CD4-positive, alpha-beta T cell (primary cell): ENCODE results near the gene ORAI2. TPM values are rescaled to one million over a fixed set of nuclear protein-coding genes. Genes with fewer than 3 reads are reported as not detected.
"Not testable (repeated sequence)": the region's sequence is repeated elsewhere in the genome, so short reads cannot be mapped to it uniquely, and the experiment has no call there.

Experiments
- ATAC-seq: fragments of 200-7000 bp; cut with Tn5 transposase; one replicate; pipeline ENCODE4 v1.10.0; 2022; ENCODE audit warnings: mild to moderate bottlenecking; ENCODE audit not compliant: poor library complexity
- CTCF ChIA-PET: fragments of 350-600 bp; sonication (Branson Sonifier 250); formaldehyde crosslinking; loops from one replicate; lab custom pipeline; 2021; ENCODE audit warnings: antibody characterized with exemption, inconsistent platforms; lab: Charles Lee
- POLR2A ChIA-PET: fragments of 350-600 bp; sonication (Branson Sonifier 250); formaldehyde crosslinking; loops from one replicate; lab custom pipeline; 2021; ENCODE audit warnings: antibody characterized with exemption, inconsistent platforms; lab: Charles Lee
- DNase-seq, 14 experiments: peaks; one replicate each; pipeline ENCODE4 v3.0.0-alpha.2; 2013 to 2020; ENCODE audit warnings: mixed read lengths in 2 of 14
- H3K27ac ChIP-seq, 2 donors: one replicate each; pipeline versions ENCODE4 v1.5.1 to v1.7.0; 2013; ENCODE audit warnings: low read length in 2 of 2, low read depth in 1 of 2, mild to moderate bottlenecking in 1 of 2
- H3K27me3 ChIP-seq, 2 experiments: 1 replicate in 1 of 2; 2 replicates in 1 of 2; pipeline versions ENCODE4 v1.6.1 to v1.7.0; 2013; ENCODE audit warnings: low read length in 2 of 2, control low read depth in 1 of 2, mild to moderate bottlenecking in 1 of 2, moderate library complexity in 1 of 2; ENCODE audit not compliant: insufficient read depth in 2 of 2, control insufficient read depth in 1 of 2
- H3K36me3 ChIP-seq: one replicate; pipeline ENCODE4 v1.6.1; 2013; ENCODE audit warnings: low read length, control low read depth; ENCODE audit not compliant: insufficient read depth
- H3K4me1 ChIP-seq: one replicate; pipeline ENCODE4 v1.6.1; 2013; ENCODE audit warnings: low read length, control low read depth; ENCODE audit not compliant: insufficient read depth
- H3K4me3 ChIP-seq: one replicate; pipeline ENCODE4 v1.5.1; 2013; ENCODE audit warnings: mild to moderate bottlenecking, low read length, moderate library complexity
- H3K9me3 ChIP-seq, 2 experiments: 1 replicate in 1 of 2; 2 replicates in 1 of 2; pipeline versions ENCODE4 v1.6.1 to v1.7.0; 2013; ENCODE audit warnings: low read length in 2 of 2, mild to moderate bottlenecking in 2 of 2, control low read depth in 1 of 2, moderate library complexity in 1 of 2; ENCODE audit not compliant: control insufficient read depth in 1 of 2, insufficient read depth in 1 of 2
- H3K27ac Mint-ChIP-seq: one replicate; pipeline ENCODE4 v1.8.0; 2020; ENCODE audit warnings: mixed read lengths
- H3K27me3 Mint-ChIP-seq: one replicate; pipeline ENCODE4 v1.8.0; 2021; ENCODE audit warnings: mixed read lengths
- H3K36me3 Mint-ChIP-seq: one replicate; pipeline ENCODE4 v1.8.0; 2021; ENCODE audit warnings: low read depth, mixed read lengths
- H3K4me1 Mint-ChIP-seq: one replicate; pipeline ENCODE4 v1.8.0; 2021; ENCODE audit warnings: low read depth, mixed read lengths
- H3K4me3 Mint-ChIP-seq: one replicate; pipeline ENCODE4 v1.8.0; 2020; ENCODE audit warnings: mild to moderate bottlenecking, mixed read lengths
- H3K9me3 Mint-ChIP-seq: one replicate; pipeline ENCODE4 v1.8.0; 2020; ENCODE audit warnings: mixed read lengths
- intact Hi-C, 2 experiments: fragments of 100-400 bp; cut with DNase I in 1 of 2; cut with micrococcal nuclease in 1 of 2; formaldehyde crosslinking; loops; one replicate each; pipeline versions ENCODE4 v1.15.1 to v1.9.0; 2023 to 2025; cut with DNase I, micrococcal nuclease
- total RNA-seq, 174 experiments: library from RNA in 2 of 174; stranded (reverse) in 2 of 174; gene quantifications; one replicate each; pipeline ENCODE4 v1.2.3 and lab custom pipeline; 2021 to 2026

ORAI2 gene
- total RNA-seq, 2 experiments from 2014 or later, result 12.3 to 16.5 TPM

DNA sequence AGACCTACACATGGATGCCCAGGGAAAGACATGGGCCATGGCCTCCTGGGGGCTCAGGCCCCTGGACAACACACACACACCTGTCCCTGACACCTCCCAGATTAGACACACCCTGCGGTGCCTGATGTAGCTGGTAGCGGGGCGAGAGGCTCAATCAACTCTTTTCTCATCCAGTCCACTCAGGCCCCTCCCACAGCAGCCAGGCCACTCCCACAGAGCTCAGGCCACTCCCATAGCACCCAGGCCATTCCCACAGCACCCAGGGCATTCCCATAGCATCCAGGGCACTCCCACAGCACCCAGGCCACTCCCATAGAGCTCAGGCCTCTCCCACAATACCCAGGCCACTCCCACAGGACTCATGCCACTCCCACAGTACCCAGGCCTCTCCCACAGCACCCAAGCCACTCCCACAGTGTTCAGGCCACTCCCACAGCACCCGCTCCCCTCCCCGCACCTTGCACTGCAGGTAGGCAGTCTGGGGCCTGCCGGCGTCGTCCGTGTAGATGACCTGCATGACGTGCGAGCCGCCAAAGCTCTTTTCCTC, 57.2 kb downstream of the ORAI2 start:
- POLR2A ChIA-PET, CTCF ChIA-PET: not testable (repeated sequence)
- ATAC-seq, result peak; percentile 51

DNA sequence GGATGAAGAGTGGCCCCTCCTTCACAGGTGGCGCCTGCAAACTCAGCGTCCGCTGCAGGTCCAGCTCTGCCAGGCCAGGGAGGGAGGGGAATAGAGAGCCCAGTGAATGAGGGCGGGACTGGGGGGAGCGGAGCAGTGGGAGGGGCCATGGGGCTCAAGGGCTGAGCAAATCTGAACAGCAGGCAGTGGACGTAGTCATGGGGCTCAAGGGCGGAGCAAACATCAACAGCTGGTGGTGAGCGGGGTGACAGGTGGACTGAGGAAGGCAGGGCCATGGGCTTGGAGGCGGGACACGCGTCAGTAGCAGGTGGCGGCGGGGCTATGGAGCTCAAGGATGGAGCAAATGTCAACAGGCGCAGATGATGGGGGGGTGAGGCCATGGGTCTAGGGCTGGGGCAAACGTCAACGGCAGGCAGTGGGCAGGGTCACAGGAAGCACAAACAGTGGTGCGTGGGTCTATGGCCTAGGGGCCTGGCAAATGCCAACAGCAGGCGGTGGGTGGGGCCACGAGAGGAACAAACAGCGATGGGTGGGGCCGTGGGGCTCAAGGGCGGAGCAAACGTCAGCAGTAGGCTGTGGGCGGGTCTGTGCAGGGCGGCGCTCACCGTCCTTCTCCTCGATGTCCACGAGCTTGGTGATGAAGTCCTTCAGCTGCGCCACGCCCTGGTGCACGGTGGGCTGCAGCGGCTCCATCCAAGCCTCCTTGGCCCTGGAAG, 60.0 kb downstream of the ORAI2 start:
- H3K9me3 ChIP-seq, H3K36me3 Mint-ChIP-seq, H3K4me1 Mint-ChIP-seq, H3K27ac ChIP-seq, H3K27me3 Mint-ChIP-seq, H3K4me3 ChIP-seq, CTCF ChIA-PET, H3K36me3 ChIP-seq, H3K27ac Mint-ChIP-seq, H3K4me1 ChIP-seq, POLR2A ChIA-PET, intact Hi-C loops, H3K9me3 Mint-ChIP-seq, H3K27me3 ChIP-seq: not testable (repeated sequence)
- peak; percentile 55 for ATAC-seq
- H3K4me3 Mint-ChIP-seq, result peak overlapping the region; percentile 73
- DNase-seq, result peak in 2 of 14 experiments; percentile 18 to 66

More for the DNA sequence above, 57.2 kb downstream of the ORAI2 start:
- H3K27ac Mint-ChIP-seq, H3K27me3 Mint-ChIP-seq, H3K9me3 Mint-ChIP-seq, H3K36me3 ChIP-seq, H3K4me3 ChIP-seq, H3K27me3 ChIP-seq, H3K27ac ChIP-seq, H3K4me1 Mint-ChIP-seq, intact Hi-C loops, H3K9me3 ChIP-seq, H3K36me3 Mint-ChIP-seq, H3K4me3 Mint-ChIP-seq, H3K4me1 ChIP-seq: not testable (repeated sequence)
- DNase-seq, result peak in 8 of 14 experiments; percentile 20 to 62 (median 40)

DNA sequence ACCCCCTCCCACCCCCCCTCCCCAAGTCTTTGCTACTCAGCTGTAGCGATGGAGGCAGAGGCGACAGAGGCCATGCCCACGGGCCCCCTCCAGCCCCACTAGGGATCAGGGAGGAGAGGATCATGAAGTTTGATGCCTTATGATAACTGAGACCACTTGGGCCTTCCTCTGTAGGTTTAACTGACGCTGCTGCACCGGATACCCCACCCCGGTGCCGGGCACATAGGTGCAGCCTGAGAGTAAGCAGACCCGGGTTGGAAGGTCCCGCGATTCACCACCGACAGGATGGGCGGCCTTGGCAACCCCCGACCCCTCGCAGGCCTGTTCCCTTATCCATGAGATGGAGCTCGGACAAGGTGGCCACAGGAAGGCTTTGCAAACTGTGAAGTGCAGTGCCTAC, 60.7 kb downstream of the ORAI2 start:
- peak overlapping the region; percentile 41 for H3K4me3 ChIP-seq
- H3K27ac ChIP-seq, H3K36me3 ChIP-seq, H3K4me1 ChIP-seq, H3K27me3 ChIP-seq, H3K27ac Mint-ChIP-seq, H3K27me3 Mint-ChIP-seq, H3K4me3 Mint-ChIP-seq, H3K9me3 Mint-ChIP-seq, intact Hi-C loops, CTCF ChIA-PET, H3K4me1 Mint-ChIP-seq, H3K36me3 Mint-ChIP-seq, POLR2A ChIA-PET, H3K9me3 ChIP-seq: not testable (repeated sequence)
- DNase-seq (peak in 1 of 14 experiments; percentile 71), ATAC-seq (peak; percentile 6)

DNA sequence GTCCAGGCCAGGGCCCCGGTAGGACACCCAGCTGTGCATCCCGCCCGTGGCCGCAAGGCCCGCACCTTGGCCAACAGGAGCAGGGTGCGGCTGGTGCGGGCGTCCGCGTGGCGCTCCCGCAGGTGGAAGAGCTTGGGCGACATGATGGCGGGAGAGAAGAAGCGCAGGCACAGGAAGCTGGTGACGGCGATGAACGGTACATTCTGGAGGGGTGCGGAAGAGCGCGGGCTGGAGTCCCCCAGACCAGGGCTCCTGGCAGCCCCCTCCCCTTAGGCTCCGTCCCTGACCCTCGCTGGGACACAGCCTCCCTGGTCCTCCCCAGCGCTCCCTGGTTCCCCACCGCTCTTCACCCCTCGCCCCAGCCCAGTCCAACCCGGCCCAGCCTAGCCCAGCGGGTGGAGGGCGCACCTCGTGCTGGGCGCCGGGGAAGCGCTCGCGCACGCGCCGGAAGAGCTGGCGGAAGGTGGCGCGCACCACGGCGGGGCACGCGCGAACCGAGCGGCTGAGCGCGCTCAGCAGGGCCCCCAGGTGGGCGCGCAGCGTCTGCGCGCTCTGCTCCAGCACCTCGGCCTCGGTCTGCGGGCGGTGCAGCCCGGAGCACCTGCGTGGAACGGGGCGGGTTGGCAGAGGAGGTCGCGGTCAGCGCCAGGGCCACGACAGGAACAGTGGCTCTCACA, 61.2 kb downstream of the ORAI2 start:
- intact Hi-C loops, H3K4me3 Mint-ChIP-seq: not testable (repeated sequence)
- ATAC-seq, result peak; percentile 70

DNA sequence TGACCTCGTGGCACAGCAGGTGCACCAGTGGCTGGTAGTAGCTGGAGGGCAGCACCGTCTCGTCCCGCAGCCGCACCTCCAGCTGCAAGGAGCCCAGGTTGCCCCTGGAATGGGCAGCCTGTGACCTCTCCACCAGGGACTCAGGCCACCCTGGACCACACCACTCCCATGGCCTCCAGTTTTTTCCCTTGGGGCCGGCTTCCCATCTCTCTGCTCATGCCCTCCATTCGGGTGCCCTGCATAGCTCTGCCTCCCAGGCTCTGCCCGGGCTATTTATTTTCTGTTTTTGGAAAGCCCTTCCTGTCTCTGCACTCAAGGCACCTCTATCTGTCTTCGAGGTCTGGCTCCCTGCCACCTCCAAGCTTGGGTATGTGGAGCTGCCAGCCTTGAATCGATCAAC, 63.5 kb downstream of the ORAI2 start:
- H3K4me1 ChIP-seq, H3K4me1 Mint-ChIP-seq, intact Hi-C loops, H3K27ac ChIP-seq, H3K4me3 ChIP-seq, ATAC-seq, H3K27me3 Mint-ChIP-seq, H3K36me3 Mint-ChIP-seq, H3K9me3 ChIP-seq, H3K4me3 Mint-ChIP-seq, H3K27ac Mint-ChIP-seq, H3K36me3 ChIP-seq, CTCF ChIA-PET, POLR2A ChIA-PET, H3K9me3 Mint-ChIP-seq, H3K27me3 ChIP-seq: not testable (repeated sequence)
- DNase-seq, result peak in 1 of 14 experiments; percentile 0

More for the DNA sequence above, 61.2 kb downstream of the ORAI2 start:
- H3K9me3 ChIP-seq, H3K36me3 Mint-ChIP-seq, H3K27ac Mint-ChIP-seq, DNase-seq, H3K36me3 ChIP-seq, H3K9me3 Mint-ChIP-seq, H3K27ac ChIP-seq, H3K27me3 Mint-ChIP-seq, H3K27me3 ChIP-seq, H3K4me1 ChIP-seq, POLR2A ChIA-PET, H3K4me3 ChIP-seq, H3K4me1 Mint-ChIP-seq, CTCF ChIA-PET: not testable (repeated sequence)

DNA sequence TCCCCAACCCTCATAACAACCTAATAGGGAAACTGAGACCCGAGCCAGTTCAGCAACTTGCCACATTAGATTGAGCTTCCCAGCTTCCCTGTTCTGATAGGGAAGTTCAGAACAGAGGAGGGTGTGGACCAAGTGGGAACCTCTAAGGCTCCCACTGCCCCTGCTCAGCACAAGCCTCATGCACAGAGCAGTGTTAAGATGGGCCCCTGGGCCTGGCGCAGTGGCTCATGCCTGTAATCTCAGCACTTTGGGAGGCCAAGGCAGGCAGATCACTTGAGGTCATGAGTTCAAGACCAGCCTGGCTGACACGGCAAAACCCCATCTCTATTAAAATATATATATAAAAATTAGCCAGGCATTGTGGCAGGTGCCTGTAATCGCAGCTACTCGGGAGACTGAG, 63.9 kb downstream of the ORAI2 start:
- H3K36me3 ChIP-seq, H3K4me1 ChIP-seq, H3K27ac Mint-ChIP-seq, H3K9me3 Mint-ChIP-seq, H3K4me3 Mint-ChIP-seq, H3K4me1 Mint-ChIP-seq, DNase-seq, H3K27me3 Mint-ChIP-seq, POLR2A ChIA-PET, H3K27me3 ChIP-seq, H3K36me3 Mint-ChIP-seq, H3K9me3 ChIP-seq, ATAC-seq, CTCF ChIA-PET, H3K4me3 ChIP-seq, intact Hi-C loops, H3K27ac ChIP-seq: not testable (repeated sequence)

DNA sequence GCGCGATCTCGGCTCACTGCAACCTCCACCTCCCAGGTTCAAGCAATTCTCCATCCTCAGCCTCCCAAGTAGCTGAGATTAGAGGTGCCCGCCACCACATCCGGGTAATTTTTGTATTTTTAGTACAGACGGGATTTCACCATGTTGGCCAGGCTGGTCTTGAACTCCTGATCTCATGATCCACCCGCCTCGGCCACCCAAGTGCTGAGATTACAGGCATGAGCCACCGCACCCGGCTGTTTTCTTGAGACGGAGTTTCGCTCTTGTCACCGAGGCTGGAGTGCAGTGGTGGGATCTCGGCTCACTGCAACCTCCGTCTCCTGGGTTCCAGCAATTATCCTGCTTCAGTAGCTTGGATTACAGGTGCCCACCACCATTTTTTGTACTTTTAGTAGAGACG, 64.9 kb downstream of the ORAI2 start:
- CTCF ChIA-PET, H3K9me3 ChIP-seq, DNase-seq, H3K27me3 Mint-ChIP-seq, H3K27ac ChIP-seq, H3K4me1 Mint-ChIP-seq, ATAC-seq, H3K36me3 ChIP-seq, H3K27me3 ChIP-seq, POLR2A ChIA-PET, H3K36me3 Mint-ChIP-seq, H3K27ac Mint-ChIP-seq, H3K4me1 ChIP-seq, H3K4me3 Mint-ChIP-seq, H3K9me3 Mint-ChIP-seq, intact Hi-C loops, H3K4me3 ChIP-seq: not testable (repeated sequence)
